ENCODE data around the gene FGD6. TPM values are rescaled to one million over a fixed set of nuclear protein-coding genes. Genes with fewer than 3 reads are reported as not detected.

Gene FGD6
- polyA plus RNA-seq, 1 experiment = 2.1 TPM

DNA sequence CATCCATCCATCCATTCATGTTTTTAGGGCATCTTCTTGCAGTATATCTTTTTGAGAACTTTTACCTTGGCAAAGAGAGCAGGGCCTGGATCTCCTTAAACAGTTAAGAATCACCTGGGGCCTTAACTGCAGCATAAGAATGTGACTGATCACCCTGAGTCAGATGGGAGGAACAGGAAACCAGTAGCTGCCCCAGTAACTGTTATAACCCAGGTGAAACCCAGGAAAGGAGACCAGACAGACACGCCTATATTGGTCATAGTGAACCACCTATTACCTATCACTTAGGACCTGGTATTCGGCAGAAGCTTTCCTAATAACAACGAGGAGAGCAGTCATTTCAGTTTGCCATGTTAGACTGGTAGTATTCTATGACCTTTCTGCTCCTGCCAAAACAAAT is 100.5 kb downstream of the FGD6 start:
- ChIA-PET CTCF (interaction anchor here (0.6 to 3.4 kb wide), 17 partner anchors 9 to 457 kb away, joined by 3 to 53 read pairs (median 3); partner anchors contain the start of genes FGD6 and VEZT), POLR2A (no interaction called here)
- no peak for DNase-seq (ENCODE audit: low read depth)
- TF ChIP-seq, protein P1, sequence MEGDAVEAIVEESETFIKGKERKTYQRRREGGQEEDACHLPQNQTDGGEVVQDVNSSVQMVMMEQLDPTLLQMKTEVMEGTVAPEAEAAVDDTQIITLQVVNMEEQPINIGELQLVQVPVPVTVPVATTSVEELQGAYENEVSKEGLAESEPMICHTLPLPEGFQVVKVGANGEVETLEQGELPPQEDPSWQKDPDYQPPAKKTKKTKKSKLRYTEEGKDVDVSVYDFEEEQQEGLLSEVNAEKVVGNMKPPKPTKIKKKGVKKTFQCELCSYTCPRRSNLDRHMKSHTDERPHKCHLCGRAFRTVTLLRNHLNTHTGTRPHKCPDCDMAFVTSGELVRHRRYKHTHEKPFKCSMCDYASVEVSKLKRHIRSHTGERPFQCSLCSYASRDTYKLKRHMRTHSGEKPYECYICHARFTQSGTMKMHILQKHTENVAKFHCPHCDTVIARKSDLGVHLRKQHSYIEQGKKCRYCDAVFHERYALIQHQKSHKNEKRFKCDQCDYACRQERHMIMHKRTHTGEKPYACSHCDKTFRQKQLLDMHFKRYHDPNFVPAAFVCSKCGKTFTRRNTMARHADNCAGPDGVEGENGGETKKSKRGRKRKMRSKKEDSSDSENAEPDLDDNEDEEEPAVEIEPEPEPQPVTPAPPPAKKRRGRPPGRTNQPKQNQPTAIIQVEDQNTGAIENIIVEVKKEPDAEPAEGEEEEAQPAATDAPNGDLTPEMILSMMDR (IDR thresholded peaks at IDR 0.05; ENCODE audit: insufficient read depth, low read depth, low read length) = no peak
- Histone ChIP-seq H3K27me3 (ENCODE audit: control insufficient read depth, insufficient read depth, low read length) (no peaks in the 10 kb centered on the region), H3K4me3 (ENCODE audit: low read depth, low read length) (no peak overlapping the region), H3K36me3 (ENCODE audit: control insufficient read depth, insufficient read depth, low read length) (no peaks in the 10 kb centered on the region)

DNA sequence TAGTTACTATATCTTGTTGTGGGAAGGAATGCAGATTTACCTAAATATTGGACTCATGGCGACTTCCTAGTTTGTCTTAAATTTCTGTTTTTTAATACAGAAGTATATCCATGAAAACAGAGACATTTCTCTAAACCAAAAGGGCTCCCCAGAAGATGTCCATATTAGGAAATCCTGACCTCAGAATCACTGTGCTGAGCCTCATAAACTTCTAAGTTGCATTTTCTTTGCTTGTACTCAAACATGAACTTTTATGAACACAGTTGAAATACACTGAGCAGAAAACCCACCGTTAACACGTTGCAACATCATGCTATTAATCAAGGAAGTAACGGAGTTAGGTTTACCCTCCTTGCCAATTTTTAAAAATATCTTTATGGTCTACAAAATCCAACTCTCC is 100.9 kb downstream of the FGD6 start:
- Histone ChIP-seq H3K27me3 (ENCODE audit: control insufficient read depth, insufficient read depth, low read length) (no peaks in the 10 kb centered on the region), H3K36me3 (ENCODE audit: control insufficient read depth, insufficient read depth, low read length) (no peaks in the 10 kb centered on the region), H3K4me3 (ENCODE audit: low read depth, low read length) (no peak overlapping the region)
- CTCF ChIA-PET = interaction anchor here (0.6 to 3.4 kb wide), 9 partner anchors 16 to 418 kb away, joined by 3 to 53 read pairs (median 3); partner anchors contain the start of genes FGD6 and VEZT
- DNase-seq (ENCODE audit: low read depth) = no peak
- TF ChIP-seq, protein P1 (IDR thresholded peaks at IDR 0.05; ENCODE audit: insufficient read depth, low read depth, low read length) = no peak
- POLR2A ChIA-PET = no interaction called here

DNA sequence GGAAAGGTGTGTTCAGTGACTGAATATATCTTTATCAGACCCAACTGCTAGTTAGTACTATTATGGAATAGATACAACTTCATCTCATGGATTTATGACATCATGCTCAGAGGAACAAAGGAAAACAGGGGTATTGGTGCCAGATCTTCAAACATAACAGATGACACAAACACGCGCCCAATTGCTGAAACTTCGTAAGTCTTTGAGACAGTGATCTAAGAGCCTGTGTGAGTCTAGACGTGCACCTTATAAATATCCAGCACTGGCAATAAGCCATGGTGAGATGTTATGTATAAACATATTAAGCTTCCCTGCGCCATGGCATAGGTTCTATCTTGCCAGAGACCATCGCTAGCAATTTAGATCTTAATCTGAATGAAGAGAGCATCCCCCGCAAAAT is 101.6 kb downstream of the FGD6 start:
- Histone ChIP-seq H3K36me3 (ENCODE audit: control insufficient read depth, insufficient read depth, low read length) (no peaks in the 10 kb centered on the region), H3K4me3 (ENCODE audit: low read depth, low read length) (no peak overlapping the region), H3K27me3 (ENCODE audit: control insufficient read depth, insufficient read depth, low read length) (no peaks in the 10 kb centered on the region)
- no peak for DNase-seq (ENCODE audit: low read depth)
- CTCF ChIA-PET = interaction anchor here (1.3 to 3.4 kb wide), 4 partner anchors 100 to 419 kb away, joined by 3 to 53 read pairs (median 20); partner anchors contain the start of genes FGD6 and VEZT
- TF ChIP-seq, protein P1 (IDR thresholded peaks at IDR 0.05; ENCODE audit: insufficient read depth, low read depth, low read length) = no peak
- POLR2A ChIA-PET = no interaction called here

DNA sequence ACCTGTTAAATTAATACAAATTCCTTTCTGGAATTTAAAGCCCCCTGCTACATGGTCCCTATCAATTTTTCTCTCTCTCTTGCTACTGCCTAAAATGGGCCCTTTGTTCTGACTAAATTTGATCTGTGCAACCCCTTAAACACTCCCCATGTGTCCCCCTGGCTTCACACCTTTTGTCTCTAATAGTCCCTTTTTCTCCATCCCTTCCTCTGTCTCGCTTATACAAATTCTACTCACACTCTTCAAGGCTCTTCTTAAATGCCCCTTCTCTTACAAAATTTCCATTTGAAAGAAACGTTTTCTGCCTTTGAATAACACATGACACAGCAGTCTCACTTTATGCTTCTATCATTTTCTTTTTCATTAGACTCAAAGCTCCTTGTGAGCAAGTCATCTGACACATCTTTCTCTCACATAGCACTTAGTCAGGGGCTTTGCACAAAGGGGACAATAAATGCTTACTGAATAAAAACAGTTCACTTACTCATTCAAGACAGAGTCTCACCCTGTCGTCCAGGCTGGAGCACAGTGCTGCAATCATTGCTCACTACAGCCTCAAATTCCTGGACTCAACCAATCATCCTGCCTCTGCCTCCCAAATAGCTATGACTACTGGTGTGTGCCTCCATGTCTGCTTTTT is 102.4 kb downstream of the FGD6 start:
- H3K36me3 ChIP-seq (ENCODE audit: control insufficient read depth, insufficient read depth, low read length) = no peaks in the 10 kb centered on the region
- no peak for DNase-seq (ENCODE audit: low read depth)
- CTCF ChIA-PET = interaction anchor here (1.3 to 3.4 kb wide), 3 partner anchors 101 to 223 kb away, joined by 3 to 53 read pairs (median 34); partner anchors contain the start of genes FGD6 and VEZT
- no peak overlapping the region for H3K4me3 ChIP-seq (ENCODE audit: low read depth, low read length)
- H3K27me3 ChIP-seq (ENCODE audit: control insufficient read depth, insufficient read depth, low read length) = no peaks in the 10 kb centered on the region
- TF ChIP-seq, protein P1 (IDR thresholded peaks at IDR 0.05; ENCODE audit: insufficient read depth, low read depth, low read length) = no peak
- POLR2A ChIA-PET = interaction anchor here (0.6 kb wide), 1 partner anchor 222 kb away, joined by 5 read pairs; no protein-coding TSS in a partner anchor

DNA sequence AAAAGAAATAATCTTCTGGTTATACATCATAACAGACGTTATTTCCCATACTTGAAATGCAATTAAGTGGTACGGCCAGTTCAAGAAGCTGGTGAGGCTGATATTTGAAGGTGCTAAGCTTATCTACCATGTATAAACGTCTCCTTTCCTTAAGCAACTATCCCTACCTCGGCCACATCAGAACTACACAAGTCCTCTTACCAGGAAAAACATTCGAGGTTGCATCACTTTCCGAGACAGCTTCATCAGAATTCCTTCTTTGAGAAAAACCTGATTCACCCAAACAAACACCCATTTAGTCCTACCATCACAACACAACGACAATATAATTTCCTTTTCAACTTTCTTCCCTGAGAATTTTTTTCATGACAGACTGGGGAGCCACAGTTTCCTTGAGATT is 109.9 kb downstream of the FGD6 start:
- Histone ChIP-seq H3K36me3 (ENCODE audit: control insufficient read depth, insufficient read depth, low read length) (peaks cover 4% of the 10 kb centered on the region), H3K27me3 (ENCODE audit: control insufficient read depth, insufficient read depth, low read length) (no peaks in the 10 kb centered on the region), H3K4me3 (ENCODE audit: low read depth, low read length) (no peak overlapping the region)
- TF ChIP-seq, protein P1 (IDR thresholded peaks at IDR 0.05; ENCODE audit: insufficient read depth, low read depth, low read length) = no peak
- no peak for DNase-seq (ENCODE audit: low read depth)
- CTCF ChIA-PET = interaction anchor here (0.9 kb wide), 1 partner anchor 227 kb away, joined by 3 read pairs; no protein-coding TSS in a partner anchor
- POLR2A ChIA-PET = no interaction called here
